ENCODE results near the gene SCAMP3. TPM values are rescaled to one million over a fixed set of nuclear protein-coding genes. Genes with fewer than 3 reads are reported as not detected.
A peak's percentile ranks its signal among the peaks of the same experiment; 100 is the strongest.
"Not testable (repeated sequence)": the region's sequence is repeated elsewhere in the genome, so short reads cannot be mapped to it uniquely, and the experiment has no call there.

The SCAMP3 gene
- polyA plus RNA-seq, 1 experiment, result 104 TPM

DNA sequence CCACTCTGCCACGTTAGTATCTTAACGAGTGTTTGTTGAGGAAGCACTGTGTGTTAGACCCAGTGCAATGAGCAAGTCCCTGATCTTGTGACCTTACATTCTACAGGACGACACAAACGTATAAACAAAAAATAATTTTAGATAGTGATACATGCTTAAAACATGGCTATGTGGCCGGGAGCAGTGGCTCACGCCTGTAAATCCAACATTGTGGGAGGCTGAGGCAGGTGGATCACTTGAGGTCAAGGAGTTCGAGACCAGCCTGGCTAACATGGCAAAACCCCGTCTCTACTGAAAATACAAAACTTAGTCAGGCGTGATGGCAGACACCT lies 34.1 kb downstream of the SCAMP3 start:
- TF ChIP-seq, protein P1, sequence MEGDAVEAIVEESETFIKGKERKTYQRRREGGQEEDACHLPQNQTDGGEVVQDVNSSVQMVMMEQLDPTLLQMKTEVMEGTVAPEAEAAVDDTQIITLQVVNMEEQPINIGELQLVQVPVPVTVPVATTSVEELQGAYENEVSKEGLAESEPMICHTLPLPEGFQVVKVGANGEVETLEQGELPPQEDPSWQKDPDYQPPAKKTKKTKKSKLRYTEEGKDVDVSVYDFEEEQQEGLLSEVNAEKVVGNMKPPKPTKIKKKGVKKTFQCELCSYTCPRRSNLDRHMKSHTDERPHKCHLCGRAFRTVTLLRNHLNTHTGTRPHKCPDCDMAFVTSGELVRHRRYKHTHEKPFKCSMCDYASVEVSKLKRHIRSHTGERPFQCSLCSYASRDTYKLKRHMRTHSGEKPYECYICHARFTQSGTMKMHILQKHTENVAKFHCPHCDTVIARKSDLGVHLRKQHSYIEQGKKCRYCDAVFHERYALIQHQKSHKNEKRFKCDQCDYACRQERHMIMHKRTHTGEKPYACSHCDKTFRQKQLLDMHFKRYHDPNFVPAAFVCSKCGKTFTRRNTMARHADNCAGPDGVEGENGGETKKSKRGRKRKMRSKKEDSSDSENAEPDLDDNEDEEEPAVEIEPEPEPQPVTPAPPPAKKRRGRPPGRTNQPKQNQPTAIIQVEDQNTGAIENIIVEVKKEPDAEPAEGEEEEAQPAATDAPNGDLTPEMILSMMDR (IDR thresholded peaks at IDR 0.05; ENCODE audit: low read depth, low read length), result no peak
- POLR2A ChIA-PET, result interaction anchor here (1.8 kb wide), 1 partner anchor 21 kb away, joined by 9 read pairs; the partner anchor contains the start of gene THBS3
- Histone ChIP-seq H3K9me3 (ENCODE audit: control insufficient read depth, insufficient read depth, low read length) (no peaks in the 10 kb centered on the region), H3K27ac (ENCODE audit: low read depth, low read length) (peak overlapping the region; percentile 40), H3K27me3 (ENCODE audit: control insufficient read depth, insufficient read depth, low read length) (no peaks in the 10 kb centered on the region), H3K4me3 (ENCODE audit: low read depth, low read length) (peak overlapping the region; percentile 53)
- DNase-seq (ENCODE audit: low read depth, low spot score), result no peak
- CTCF ChIA-PET, result interaction anchor here (1.0 to 2.6 kb wide), 4 partner anchors 21 to 56 kb away, joined by 3 to 12 read pairs (median 6); partner anchors contain the start of gene KRTCAP2

DNA sequence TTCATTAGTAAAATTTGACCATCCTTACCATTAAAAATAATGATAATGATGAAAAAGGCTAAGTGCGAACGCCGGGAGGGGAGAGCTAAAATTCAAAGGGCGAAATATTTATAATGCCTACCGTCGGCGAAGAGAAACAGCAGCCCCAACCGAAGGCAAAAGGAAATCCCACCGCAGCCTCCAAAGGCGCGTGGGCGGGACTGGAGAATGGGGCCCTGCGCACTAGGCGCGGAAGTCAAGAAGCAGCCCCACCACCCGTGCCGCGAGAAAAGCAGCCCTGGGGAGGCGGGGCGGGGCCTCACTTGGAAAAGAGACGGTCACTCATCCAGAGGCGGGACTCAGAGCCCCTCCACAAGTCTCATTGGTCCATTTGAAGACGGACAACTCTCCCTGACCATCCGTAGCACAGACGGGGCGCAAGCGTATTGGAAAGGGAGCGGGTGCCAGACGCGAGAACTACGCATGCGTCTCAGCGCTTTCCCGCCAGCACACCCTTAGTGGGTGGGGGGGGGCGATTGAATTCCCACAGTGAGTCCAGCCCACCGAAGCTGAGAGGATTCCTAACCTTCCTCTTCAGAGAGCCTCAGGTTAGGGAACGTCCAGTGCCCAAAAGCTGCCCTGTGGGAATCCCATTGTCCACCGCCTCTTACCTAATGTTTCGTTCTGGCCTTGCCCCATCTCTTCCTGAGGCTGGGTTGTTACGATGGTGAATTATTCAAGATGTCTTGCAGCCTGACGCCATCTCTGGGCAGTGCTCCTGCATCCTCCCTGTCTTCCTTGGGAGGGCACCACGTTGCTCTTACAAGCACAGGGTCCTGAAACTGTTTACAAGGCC lies 34.7 kb downstream of the SCAMP3 start:
- Histone ChIP-seq H3K4me3 (ENCODE audit: low read depth, low read length) (peak overlapping the region; percentile 71), H3K9me3 (ENCODE audit: control insufficient read depth, insufficient read depth, low read length) (no peaks in the 10 kb centered on the region), H3K27me3 (ENCODE audit: control insufficient read depth, insufficient read depth, low read length) (no peaks in the 10 kb centered on the region), H3K27ac (ENCODE audit: low read depth, low read length) (peak overlapping the region; percentile 96)
- ChIA-PET POLR2A (interaction anchor here (1.0 to 1.8 kb wide), 3 partner anchors 18 to 28 kb away, joined by 3 to 9 read pairs (median 4); partner anchors contain the start of genes ENTREP3 and THBS3), CTCF (interaction anchor here (0.7 to 3.4 kb wide), 11 partner anchors 14 to 55 kb away, joined by 3 to 13 read pairs (median 5); partner anchors contain the start of genes KRTCAP2, MTX1 and THBS3)
- peak; percentile 98 for DNase-seq (ENCODE audit: low read depth, low spot score)
- TF ChIP-seq, protein P1 (IDR thresholded peaks at IDR 0.05; ENCODE audit: low read depth, low read length), result no peak; the same call in 1 of the 2 replicates

DNA sequence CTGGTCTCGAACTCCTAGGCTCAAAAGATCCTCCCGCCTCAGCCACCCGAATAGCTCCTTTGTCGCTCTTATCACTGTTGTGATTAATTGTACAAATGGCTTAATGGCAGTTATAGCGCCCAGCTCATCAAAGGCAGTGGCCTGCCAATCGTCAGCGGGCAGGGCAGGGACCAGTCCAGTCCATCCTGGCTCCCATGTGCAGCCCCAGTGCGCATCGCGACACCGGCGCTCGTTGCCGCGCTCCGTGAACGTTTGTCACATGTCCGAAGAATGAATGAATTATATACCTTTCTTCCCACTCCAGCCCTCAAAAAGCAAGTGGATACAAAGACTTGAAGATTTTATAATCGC lies 35.3 kb downstream of the SCAMP3 start:
- ChIA-PET CTCF (interaction anchor here (0.5 to 3.4 kb wide), 9 partner anchors 15 to 422 kb away, joined by 3 to 13 read pairs (median 5); partner anchors contain the start of genes KRTCAP2, MTX1 and THBS3), POLR2A (interaction anchor here (1.0 to 1.8 kb wide), 3 partner anchors 17 to 28 kb away, joined by 3 to 9 read pairs (median 4); partner anchors contain the start of genes ENTREP3 and THBS3)
- TF ChIP-seq, protein P1 (IDR thresholded peaks at IDR 0.05; ENCODE audit: low read depth, low read length), result no peak
- no peaks in the 10 kb centered on the region for H3K27me3 ChIP-seq (ENCODE audit: control insufficient read depth, insufficient read depth, low read length)
- no peak for DNase-seq (ENCODE audit: low read depth, low spot score)
- H3K9me3 ChIP-seq (ENCODE audit: control insufficient read depth, insufficient read depth, low read length), result no peaks in the 10 kb centered on the region
- H3K27ac ChIP-seq (ENCODE audit: low read depth, low read length), result peak overlapping the region; percentile 96
- peak overlapping the region; percentile 71 for H3K4me3 ChIP-seq (ENCODE audit: low read depth, low read length)

DNA sequence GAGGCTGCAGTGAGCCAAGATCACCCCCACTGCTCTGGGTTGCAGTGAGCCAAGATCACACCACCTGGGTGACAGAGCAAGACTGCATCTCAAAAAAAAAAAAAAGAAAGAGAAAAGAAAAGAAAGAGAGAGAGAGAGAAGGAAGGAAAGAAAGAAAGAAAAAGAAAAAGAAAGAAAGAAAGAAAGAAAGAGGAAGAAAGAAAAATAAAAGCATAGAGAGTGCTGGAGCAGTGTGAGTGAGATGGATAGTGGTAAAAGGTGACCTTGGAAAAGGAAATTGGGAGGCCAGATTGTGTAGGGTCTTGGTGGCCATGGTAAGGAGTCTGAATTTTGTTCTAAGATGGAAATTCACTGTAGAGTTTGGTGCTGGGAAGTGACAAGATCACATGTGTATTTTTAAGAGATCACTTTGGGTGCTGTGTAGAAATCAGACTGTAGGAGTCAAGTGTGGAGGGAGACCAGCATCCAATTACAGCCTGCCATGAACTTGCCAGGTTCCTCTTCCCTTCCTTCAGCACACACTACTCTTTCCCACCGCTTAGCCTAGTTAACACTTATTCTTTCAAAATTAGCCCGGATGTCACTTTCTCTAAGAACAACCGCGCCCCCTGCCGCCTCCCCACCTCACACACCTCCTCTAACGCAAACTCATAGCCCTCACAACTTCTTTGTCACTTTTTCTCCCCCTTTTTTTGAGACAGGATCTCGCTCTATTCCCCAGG lies 35.8 kb downstream of the SCAMP3 start:
- CTCF ChIA-PET, result interaction anchor here (0.5 to 3.4 kb wide), 9 partner anchors 15 to 422 kb away, joined by 3 to 13 read pairs (median 6); partner anchors contain the start of genes KRTCAP2, MTX1 and THBS3

DNA sequence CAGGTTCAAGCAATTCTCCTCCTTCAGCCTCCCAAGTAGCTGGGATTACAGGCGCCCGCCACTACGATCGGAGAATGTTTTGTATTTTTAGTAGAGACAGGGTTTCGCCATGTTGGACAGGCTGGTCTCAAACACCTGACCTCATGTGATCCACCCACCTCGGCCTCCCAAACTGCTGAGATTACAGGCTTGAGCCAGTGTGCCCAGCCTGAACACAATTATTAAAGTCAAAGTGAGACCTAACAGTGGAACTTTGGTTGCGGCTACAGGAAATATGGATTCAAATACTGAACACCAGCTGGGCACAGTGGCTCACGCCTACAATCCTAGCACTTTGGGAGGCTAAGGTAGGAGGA lies 36.8 kb downstream of the SCAMP3 start:
- not testable (repeated sequence) for DNase-seq (ENCODE audit: low read depth, low spot score); H3K27me3 ChIP-seq (ENCODE audit: control insufficient read depth, insufficient read depth, low read length); H3K9me3 ChIP-seq (ENCODE audit: control insufficient read depth, insufficient read depth, low read length)
- ChIA-PET CTCF (interaction anchor here (2.9 to 3.5 kb wide), 4 partner anchors 18 to 52 kb away, joined by 12 to 20 read pairs (median 15); partner anchors contain the start of genes KRTCAP2 and THBS3), POLR2A (interaction anchor here (1.2 to 1.5 kb wide), 6 partner anchors 17 to 31 kb away, joined by 3 to 19 read pairs (median 6); partner anchors contain the start of genes ENTREP3, MTX1 and THBS3)
- Histone ChIP-seq H3K4me3 (ENCODE audit: low read depth, low read length) (0 out of 2 replicates have a peak overlapping the region, but pooled peaks have one; percentile 7), H3K27ac (ENCODE audit: low read depth, low read length) (peak overlapping the region; percentile 96)

More for the DNA sequence above, 35.8 kb downstream of the SCAMP3 start:
- POLR2A ChIA-PET, result interaction anchor here (1.0 to 1.8 kb wide), 2 partner anchors 17 to 19 kb away, joined by 4 to 9 read pairs; partner anchors contain the start of gene THBS3
- Histone ChIP-seq H3K27me3 (ENCODE audit: control insufficient read depth, insufficient read depth, low read length) (no peaks in the 10 kb centered on the region), H3K27ac (ENCODE audit: low read depth, low read length) (peak overlapping the region; percentile 96), H3K4me3 (ENCODE audit: low read depth, low read length) (peak overlapping the region; percentile 71), H3K9me3 (ENCODE audit: control insufficient read depth, insufficient read depth, low read length) (no peaks in the 10 kb centered on the region)
- DNase-seq (ENCODE audit: low read depth, low spot score), result peak; percentile 26
- TF ChIP-seq, protein P1 (IDR thresholded peaks at IDR 0.05; ENCODE audit: low read depth, low read length), result peak; percentile 64
